GM18951 (cell line): ENCODE data around the gene ZNF774.
"Not testable (repeated sequence)": the region's sequence is repeated elsewhere in the genome, so short reads cannot be mapped to it uniquely, and the experiment has no call there.

ENCODE experiments used
- POLR2A ChIP-seq: IDR thresholded peaks from 4 replicates; pipeline ENCODE4 v1.6.1; 2011; ENCODE audit warnings: mild to moderate bottlenecking; ENCODE audit not compliant: insufficient read length, insufficient read depth; ENCODE audit errors: extremely low read depth
- in situ Hi-C: fragments of 300-500 bp; cut with MboI; formaldehyde crosslinking; loops from one replicate; pipeline ENCODE4 v1.12.0; 2022; ENCODE audit warnings: low sequenced_read_pairs, mixed read lengths, inconsistent platforms; ENCODE audit not compliant: unreplicated experiment

The ZNF774 gene

GRCh38 chr15:90352107-90352893 is at the start of gene ZNF774:
Gene ZNF774 (plus strand): TSS chr15:90352284. CDS start chr15:90354661, 2,377 bp downstream.
- in situ Hi-C loops: no loop called here
- peak; percentile 50 for TF ChIP-seq POLR2A

GRCh38 chr15:90305355-90305754 is 46.7 kb upstream of the ZNF774 start:
- in situ Hi-C loops: not testable (repeated sequence)

DNA sequence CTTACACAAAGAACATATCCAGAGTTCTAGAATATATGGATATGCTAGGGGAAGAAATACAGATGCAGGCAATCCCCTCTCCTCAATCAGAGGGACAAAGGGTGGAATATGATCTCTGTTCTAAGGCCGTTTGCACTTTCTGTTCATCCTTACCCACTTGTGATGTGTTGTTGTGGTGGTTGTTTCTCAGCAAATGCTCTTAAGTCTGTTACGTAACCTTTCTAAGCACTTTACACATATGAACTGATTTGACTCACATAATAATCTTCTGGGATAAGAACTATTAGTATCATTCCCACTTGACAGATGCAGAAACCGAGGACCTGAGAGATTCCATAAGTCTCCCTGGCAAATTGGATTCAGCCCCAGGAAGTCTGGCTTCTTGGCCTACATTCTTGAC is 46.2 kb upstream of the ZNF774 start:
- in situ Hi-C loops: no loop called here

GRCh38 chr15:90306560-90306959 is 45.5 kb upstream of the ZNF774 start:
- in situ Hi-C loops: no loop called here
- TF ChIP-seq POLR2A: no peak

More for the DNA sequence above, 46.2 kb upstream of the ZNF774 start:
- TF ChIP-seq POLR2A: no peak

GRCh38 chr15:90307661-90308060 is 44.4 kb upstream of the ZNF774 start:
- in situ Hi-C loops: no loop called here
- TF ChIP-seq POLR2A: no peak

GRCh38 chr15:90309020-90309419 is 43.1 kb upstream of the ZNF774 start:
- no peak for TF ChIP-seq POLR2A
- in situ Hi-C loops: no loop called here

DNA sequence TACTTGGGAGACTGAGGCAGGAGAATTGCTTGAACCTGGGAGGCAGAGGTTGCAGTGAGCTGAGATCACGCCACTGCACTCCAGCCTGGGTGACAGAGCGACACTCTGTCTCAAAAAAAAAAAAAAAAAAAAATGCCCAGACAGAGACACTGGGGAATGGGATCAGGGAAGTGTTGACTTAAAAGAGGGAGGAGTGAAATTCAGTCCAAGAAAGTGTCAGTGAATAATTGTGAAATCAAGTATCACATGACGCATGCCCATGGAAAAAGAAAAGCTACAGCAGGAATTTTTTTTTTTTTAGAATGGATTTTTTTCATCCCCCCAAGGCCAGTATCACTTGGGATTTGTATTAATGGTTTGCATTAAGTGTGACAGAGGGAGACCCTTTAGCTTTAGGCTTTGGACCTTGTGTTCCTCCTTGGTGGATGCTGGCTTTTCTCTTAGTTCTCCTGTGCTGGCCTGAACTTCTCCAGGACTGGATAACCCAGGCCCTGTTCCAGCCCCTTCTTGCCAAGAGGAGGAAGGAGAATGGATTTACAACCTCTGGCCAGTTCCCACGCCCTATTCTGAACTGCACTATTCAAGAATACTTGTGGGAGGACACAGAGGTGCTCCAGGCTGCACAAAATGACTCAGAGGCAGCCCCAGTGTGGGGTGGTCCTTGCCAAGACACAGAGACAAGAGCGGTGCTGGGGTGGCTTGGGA is 36.7 kb upstream of the ZNF774 start:
- TF ChIP-seq POLR2A: no peak
- in situ Hi-C loops: no loop called here

- no peak for TF ChIP-seq POLR2A
- in situ Hi-C loops: no loop called here
These were observed 35.9 kb upstream of the ZNF774 start for GRCh38 chr15:90316139-90316538.

DNA sequence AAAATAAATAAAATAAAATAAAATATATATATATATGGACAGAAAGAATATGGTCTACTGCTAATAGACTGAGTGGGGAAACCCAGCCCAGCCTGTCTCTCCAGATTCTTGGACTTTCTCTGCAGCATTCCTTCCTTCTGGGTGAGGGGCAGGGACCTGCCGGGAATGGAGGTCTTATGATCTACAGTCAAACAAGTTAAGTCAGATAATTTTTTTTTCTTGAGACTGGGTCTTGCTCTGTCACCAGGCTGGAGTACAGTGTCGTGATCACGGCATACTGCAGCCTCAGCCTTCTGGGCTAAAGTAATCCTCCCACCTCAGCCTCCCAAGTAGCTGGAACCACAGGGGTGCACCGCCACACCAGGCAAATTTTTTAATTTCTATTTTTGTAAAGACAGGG is 33.5 kb upstream of the ZNF774 start:
- TF ChIP-seq POLR2A: no peak
- in situ Hi-C loops: no loop called here

DNA sequence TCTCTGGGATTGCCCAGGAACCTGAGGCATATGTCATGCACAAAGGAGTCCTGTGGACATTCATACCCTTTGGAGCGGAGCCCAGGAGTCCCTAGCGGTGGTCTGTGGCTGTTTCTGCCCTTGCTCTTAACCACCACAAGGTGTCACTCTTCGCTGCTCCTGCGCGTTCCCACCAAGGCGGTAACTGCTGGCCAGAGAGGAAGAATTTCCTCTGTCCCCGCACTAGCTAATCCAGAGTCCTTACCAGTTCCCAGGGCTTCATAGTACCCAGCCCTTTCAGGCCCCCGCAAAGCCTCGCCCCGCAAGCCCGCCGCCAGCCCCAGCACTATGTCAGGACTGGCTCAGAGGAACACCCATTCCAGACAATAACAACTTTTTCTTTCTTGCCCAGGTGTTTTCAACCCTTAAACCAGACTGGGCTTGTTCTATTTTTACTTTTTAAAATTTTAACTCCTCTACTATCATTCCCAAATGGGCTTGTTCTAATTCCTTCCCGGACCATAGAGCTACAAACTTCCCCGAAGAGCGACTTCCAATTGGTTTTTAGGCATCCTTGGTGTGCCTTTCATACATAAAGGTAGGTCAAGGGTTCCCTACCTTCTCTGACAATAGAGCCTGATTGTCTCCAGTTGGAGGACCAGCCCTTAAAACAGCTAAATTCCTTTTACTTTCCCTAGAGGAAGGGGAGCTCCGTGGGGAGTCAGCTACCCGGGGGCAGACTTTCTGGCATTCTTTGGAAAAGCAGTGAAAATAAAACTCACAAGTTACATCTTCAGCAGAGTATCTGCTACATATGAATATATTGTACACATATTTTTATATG is 31.8 kb upstream of the ZNF774 start:
- no peak for TF ChIP-seq POLR2A
- in situ Hi-C loops: loop anchor here (10.0 kb wide), 1 partner anchor 565 kb away; the partner anchor contains the start of gene FES

- no peak for TF ChIP-seq POLR2A
- in situ Hi-C loops: loop anchor here (10.0 kb wide), 1 partner anchor 564 kb away; the partner anchor contains the start of gene FES
These were observed 31.2 kb upstream of the ZNF774 start for GRCh38 chr15:90320885-90321278.

DNA sequence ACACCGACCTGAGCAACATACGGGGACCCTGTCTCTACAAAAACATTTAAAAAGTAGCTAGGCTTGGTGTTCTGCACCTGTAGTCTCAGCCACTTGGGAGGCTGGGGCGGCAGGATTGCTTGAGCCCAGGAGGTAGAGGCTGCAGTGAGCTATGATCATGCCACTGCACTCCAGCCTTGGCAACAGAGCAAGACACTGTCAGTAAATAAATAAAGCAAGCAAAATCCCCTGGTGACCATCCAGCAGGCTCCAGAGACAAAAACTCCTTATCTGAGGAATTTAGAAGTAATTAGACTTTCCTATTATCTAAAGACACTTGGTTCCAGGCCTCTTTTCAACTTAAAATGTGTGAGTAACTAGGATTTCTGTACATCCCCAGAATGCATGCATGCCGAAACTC is 29.5 kb upstream of the ZNF774 start:
- in situ Hi-C loops: loop anchor here (10.0 kb wide), 1 partner anchor 562 kb away; the partner anchor contains the start of gene FES
- no peak for TF ChIP-seq POLR2A

DNA sequence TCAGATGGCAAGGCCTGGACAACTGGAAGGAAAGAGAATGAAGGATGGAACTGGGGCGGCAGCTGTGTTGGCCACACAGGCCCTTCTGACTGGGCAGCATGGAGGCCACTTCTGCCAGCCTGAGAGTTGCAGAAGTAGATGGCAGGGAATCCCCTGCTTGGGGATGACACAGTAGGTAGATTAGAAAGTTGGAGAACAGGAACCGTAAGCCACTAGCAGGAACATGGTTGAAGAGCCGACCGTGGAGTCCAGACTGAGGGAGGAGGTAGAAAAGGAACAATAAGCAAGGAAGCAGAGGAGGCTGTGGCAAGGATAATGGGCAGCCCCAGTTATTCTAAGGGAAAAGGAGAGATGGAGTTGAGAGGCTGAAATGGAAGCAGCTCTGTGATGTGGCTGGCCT is 26.4 kb upstream of the ZNF774 start:
- in situ Hi-C loops: loop anchor here (10.0 kb wide), 1 partner anchor 559 kb away; the partner anchor contains the start of gene FES
- TF ChIP-seq POLR2A: no peak
